ENCODE measurements around the gene AP2A2.

- TF ChIP-seq POLR2A (IDR thresholded peaks at IDR 0.05) (no peak), CTCF (IDR thresholded peaks at IDR 0.05) (no peak)
Observed at GRCh38 chr11:1011320-1011698, 85.6 kb downstream of the AP2A2 start.
